Measurements from ENCODE around the gene DPP6.

DPP6 gene

GRCh38 chr7:154852205-154852604 lies 800.0 kb downstream of the DPP6 start:
- DNase-seq = no peak

- DNase-seq = no peak
These were observed 801.0 kb downstream of the DPP6 start for GRCh38 chr7:154853063-154853726.

GRCh38 chr7:154853727-154854095 lies 801.5 kb downstream of the DPP6 start:
- DNase-seq = no peak

- no peak for DNase-seq
These were observed 802.6 kb downstream of the DPP6 start for GRCh38 chr7:154854836-154855235.

GRCh38 chr7:154855366-154855765 lies 803.2 kb downstream of the DPP6 start:
- DNase-seq = no peak

- DNase-seq = no peak
These were observed 804.5 kb downstream of the DPP6 start for GRCh38 chr7:154856733-154857132.

GRCh38 chr7:154857240-154857639 lies 805.0 kb downstream of the DPP6 start:
- no peak for DNase-seq

GRCh38 chr7:154857728-154858681 lies 805.8 kb downstream of the DPP6 start:
- no peak for DNase-seq

GRCh38 chr7:154858836-154859537 lies 806.8 kb downstream of the DPP6 start:
- no peak for DNase-seq

GRCh38 chr7:154859747-154860620 lies 807.8 kb downstream of the DPP6 start:
- no peak for DNase-seq

GRCh38 chr7:154860621-154861375 lies 808.6 kb downstream of the DPP6 start:
- DNase-seq = no peak

- no peak for DNase-seq
These were observed 809.4 kb downstream of the DPP6 start for GRCh38 chr7:154861589-154861988.

GRCh38 chr7:154862153-154862791 lies 810.1 kb downstream of the DPP6 start:
- no peak for DNase-seq

- no peak for DNase-seq
These were observed 811.7 kb downstream of the DPP6 start for GRCh38 chr7:154863766-154864522.

- no peak for DNase-seq
These were observed 812.3 kb downstream of the DPP6 start for GRCh38 chr7:154864523-154864891.

GRCh38 chr7:154865984-154866685 lies 813.9 kb downstream of the DPP6 start:
- no peak for DNase-seq

- DNase-seq = no peak
These were observed 814.9 kb downstream of the DPP6 start for GRCh38 chr7:154867068-154867467.

- no peak for DNase-seq
These were observed 816.7 kb downstream of the DPP6 start for GRCh38 chr7:154868921-154869320.

GRCh38 chr7:154869436-154869835 lies 817.2 kb downstream of the DPP6 start:
- no peak for DNase-seq

- DNase-seq = no peak
These were observed 819.3 kb downstream of the DPP6 start for GRCh38 chr7:154871507-154871906.
